ENCODE measurements around the gene NECAP2.
A peak's percentile ranks its signal among the peaks of the same experiment; 100 is the strongest.
"Not testable (repeated sequence)": the region's sequence is repeated elsewhere in the genome, so short reads cannot be mapped to it uniquely, and the experiment has no call there.

NECAP2 gene

GRCh38 chr1:16484501-16484835, 43.9 kb downstream of the NECAP2 start:
- no peak for TF ChIP-seq FOXA1 (IDR thresholded peaks at IDR 0.05)
- no peak for TF ChIP-seq BHLHE40 (IDR thresholded peaks at IDR 0.05; ENCODE audit: borderline replicate concordance)
- no peak for TF ChIP-seq HDGF (IDR thresholded peaks at IDR 0.05; ENCODE audit: borderline replicate concordance)
- CTCF ChIA-PET = no interaction called here
- POLR2A ChIA-PET = no interaction called here
- no peak for DNase-seq (ENCODE audit: extremely low spot score)

GRCh38 chr1:16484931-16485330, 44.4 kb downstream of the NECAP2 start:
- POLR2A ChIA-PET = no interaction called here
- no peak for DNase-seq (ENCODE audit: extremely low spot score)
- CTCF ChIA-PET = no interaction called here
- TF ChIP-seq SP1 (IDR thresholded peaks at IDR 0.05) = no peak
- no peak for TF ChIP-seq ARNT (IDR thresholded peaks at IDR 0.05)
- no peak for TF ChIP-seq FOXA1 (IDR thresholded peaks at IDR 0.05)
- no peak for TF ChIP-seq PKNOX1 (IDR thresholded peaks at IDR 0.05)
- TF ChIP-seq FOXM1 (IDR thresholded peaks at IDR 0.05; ENCODE audit: borderline replicate concordance) = no peak
- no peak for TF ChIP-seq CTBP1 (IDR thresholded peaks at IDR 0.05; ENCODE audit: borderline replicate concordance)
- no peak for TF ChIP-seq NFRKB (IDR thresholded peaks at IDR 0.05)
- no peak for TF ChIP-seq BHLHE40 (IDR thresholded peaks at IDR 0.05; ENCODE audit: borderline replicate concordance)
- no peak for TF ChIP-seq TARDBP (IDR thresholded peaks at IDR 0.05)

DNA sequence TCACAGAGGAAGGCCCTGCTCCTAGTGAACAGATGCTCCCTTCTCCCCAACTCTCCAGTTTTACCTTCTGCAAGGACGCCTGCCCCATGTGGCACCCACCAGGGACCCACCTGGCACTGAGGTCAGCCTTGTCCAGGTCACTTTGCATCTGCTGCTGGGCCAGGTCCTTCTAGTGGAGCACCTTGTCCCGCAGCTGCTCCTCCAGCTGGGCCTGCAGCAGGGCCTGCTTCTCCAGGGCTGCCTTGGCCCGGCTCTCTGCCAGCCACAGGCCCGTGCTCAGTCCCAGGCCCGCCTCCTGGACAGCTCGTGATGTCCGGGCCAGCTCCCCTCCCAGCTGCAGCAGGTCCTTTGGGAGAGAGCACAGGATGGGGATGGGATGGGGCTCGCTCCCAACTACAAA, 45.8 kb downstream of the NECAP2 start:
- POLR2A ChIA-PET; CTCF ChIA-PET; DNase-seq (ENCODE audit: extremely low spot score): not testable (repeated sequence)

GRCh38 chr1:16487011-16487410, 46.5 kb downstream of the NECAP2 start:
- POLR2A ChIA-PET; DNase-seq (ENCODE audit: extremely low spot score); CTCF ChIA-PET: not testable (repeated sequence)

DNA sequence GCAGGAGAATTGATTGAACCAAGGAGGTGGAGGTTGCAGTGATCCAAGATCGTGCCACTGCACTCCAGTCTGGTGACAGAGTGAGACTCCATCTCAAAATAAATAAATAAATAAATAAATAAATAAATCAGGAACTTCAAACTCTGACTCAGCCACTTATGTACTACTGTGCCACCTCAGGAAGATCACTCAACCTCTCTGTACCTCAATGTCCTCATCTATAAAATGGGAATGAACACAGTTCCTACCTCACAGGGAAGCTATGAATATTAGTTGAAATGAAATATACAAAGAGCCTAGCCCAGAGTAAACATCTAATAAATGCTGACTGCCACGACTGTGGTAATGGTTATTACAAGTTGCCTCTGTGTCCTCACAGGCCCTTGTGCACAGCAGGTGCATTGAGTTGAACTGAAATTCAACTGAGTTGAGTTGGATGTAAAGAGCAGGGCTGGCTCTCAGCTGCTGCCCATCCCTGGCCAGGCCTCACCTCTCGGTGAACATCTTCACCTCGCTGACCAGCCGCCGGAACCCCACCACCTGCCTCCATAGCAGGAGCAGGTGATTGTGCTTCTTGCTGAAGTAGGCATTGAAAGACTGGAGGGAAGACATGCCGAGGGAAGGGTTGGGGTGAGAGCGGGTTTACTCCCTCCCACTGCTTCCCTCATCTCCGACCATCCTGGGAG, 48.8 kb downstream of the NECAP2 start:
- POLR2A ChIA-PET; DNase-seq (ENCODE audit: extremely low spot score); CTCF ChIA-PET: not testable (repeated sequence)

- TF ChIP-seq CTBP1 (IDR thresholded peaks at IDR 0.05; ENCODE audit: borderline replicate concordance) (no peak), NFRKB (IDR thresholded peaks at IDR 0.05) (no peak), BHLHE40 (IDR thresholded peaks at IDR 0.05; ENCODE audit: borderline replicate concordance) (no peak), ZNF384 (IDR thresholded peaks at IDR 0.05) (no peak), FOXM1 (IDR thresholded peaks at IDR 0.05; ENCODE audit: borderline replicate concordance) (no peak), FOXK2 (IDR thresholded peaks at IDR 0.05) (no peak), SUZ12 (IDR thresholded peaks at IDR 0.05) (no peak), TARDBP (IDR thresholded peaks at IDR 0.05) (no peak), PKNOX1 (IDR thresholded peaks at IDR 0.05) (no peak), HDGF (IDR thresholded peaks at IDR 0.05; ENCODE audit: borderline replicate concordance) (no peak), L3MBTL2 (conservative IDR thresholded peaks at IDR 0.05) (no peak), LEF1 (IDR thresholded peaks at IDR 0.05; ENCODE audit: borderline replicate concordance) (no peak)
- ChIA-PET CTCF (no interaction called here), POLR2A (no interaction called here)
- no peak for DNase-seq (ENCODE audit: extremely low spot score)
These were observed 50.6 kb downstream of the NECAP2 start for GRCh38 chr1:16491056-16491675.

GRCh38 chr1:16492937-16493336, 52.4 kb downstream of the NECAP2 start:
- CTCF ChIA-PET; DNase-seq (ENCODE audit: extremely low spot score); POLR2A ChIA-PET: not testable (repeated sequence)

DNA sequence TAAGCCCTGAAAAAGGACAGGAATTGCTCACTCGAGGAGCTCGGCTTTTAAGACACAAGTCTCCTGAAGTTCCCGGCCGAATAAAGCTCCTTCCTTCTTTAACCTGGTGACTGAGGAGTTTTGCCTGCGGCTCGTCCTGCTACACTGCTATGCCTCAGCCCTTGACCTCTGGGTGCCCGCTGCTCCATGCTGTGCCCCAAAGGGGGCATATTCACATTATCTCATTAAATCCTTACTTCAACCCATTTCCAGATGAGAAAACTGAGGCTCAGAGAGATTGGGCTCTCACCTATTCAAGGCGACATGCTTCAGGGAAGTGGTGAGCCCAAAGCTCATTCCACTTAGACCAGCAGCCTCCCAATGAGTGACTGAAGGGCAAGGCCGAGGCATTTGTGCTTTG, 53.2 kb downstream of the NECAP2 start:
- DNase-seq (ENCODE audit: extremely low spot score); CTCF ChIA-PET; POLR2A ChIA-PET: not testable (repeated sequence)

DNA sequence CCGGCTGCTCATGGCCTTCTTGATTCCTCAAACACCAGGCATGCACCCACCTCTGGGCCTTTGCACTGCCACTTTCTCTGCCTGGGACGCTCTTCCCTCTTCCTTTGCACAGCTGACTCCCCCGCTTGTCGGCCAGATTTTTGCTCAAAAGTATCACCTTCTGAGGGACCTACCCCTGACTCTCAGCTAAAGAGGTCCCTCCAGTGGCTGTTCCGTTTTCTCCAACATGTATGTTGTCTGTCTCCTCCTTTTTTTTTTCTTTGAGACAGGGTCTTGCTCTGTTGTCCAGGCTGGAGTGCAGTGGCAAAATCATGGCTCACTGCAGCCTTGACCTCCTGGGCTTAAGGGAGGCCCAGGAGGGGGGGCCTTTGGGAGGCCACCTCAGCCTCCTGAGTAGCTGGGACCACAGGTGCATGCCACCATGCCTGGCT, 57.0 kb downstream of the NECAP2 start:
- DNase-seq (ENCODE audit: extremely low spot score); POLR2A ChIA-PET: not testable (repeated sequence)
- TF ChIP-seq ZNF384 (IDR thresholded peaks at IDR 0.05) = 0 out of 2 replicates have a peak, but pooled peaks have one; percentile 8
- CTCF ChIA-PET = interaction anchor here (0.6 kb wide), 1 partner anchor 133 kb away, joined by 5 read pairs; no protein-coding TSS in a partner anchor

GRCh38 chr1:16498047-16498446, 57.5 kb downstream of the NECAP2 start:
- DNase-seq (ENCODE audit: extremely low spot score); POLR2A ChIA-PET; CTCF ChIA-PET: not testable (repeated sequence)
